Stimulated activated CD4-positive, alpha-beta T cell treated with anti-CD3 and anti-CD28 coated beads, Interleukin-1b, Interleukin-23, amount 100 ng/mL, for 1 hour (primary cell): Measurements from ENCODE around the gene TTC3.
A peak's percentile ranks its signal among the peaks of the same experiment; 100 is the strongest.
"Not testable (repeated sequence)": the region's sequence is repeated elsewhere in the genome, so short reads cannot be mapped to it uniquely, and the experiment has no call there.

Experiments
- DNase-seq, 2 donors: peaks; one replicate each; pipeline ENCODE4 v3.0.0-alpha.2; 2020; ENCODE audit warnings: low read depth in 2 of 2

The TTC3 gene, protein sequence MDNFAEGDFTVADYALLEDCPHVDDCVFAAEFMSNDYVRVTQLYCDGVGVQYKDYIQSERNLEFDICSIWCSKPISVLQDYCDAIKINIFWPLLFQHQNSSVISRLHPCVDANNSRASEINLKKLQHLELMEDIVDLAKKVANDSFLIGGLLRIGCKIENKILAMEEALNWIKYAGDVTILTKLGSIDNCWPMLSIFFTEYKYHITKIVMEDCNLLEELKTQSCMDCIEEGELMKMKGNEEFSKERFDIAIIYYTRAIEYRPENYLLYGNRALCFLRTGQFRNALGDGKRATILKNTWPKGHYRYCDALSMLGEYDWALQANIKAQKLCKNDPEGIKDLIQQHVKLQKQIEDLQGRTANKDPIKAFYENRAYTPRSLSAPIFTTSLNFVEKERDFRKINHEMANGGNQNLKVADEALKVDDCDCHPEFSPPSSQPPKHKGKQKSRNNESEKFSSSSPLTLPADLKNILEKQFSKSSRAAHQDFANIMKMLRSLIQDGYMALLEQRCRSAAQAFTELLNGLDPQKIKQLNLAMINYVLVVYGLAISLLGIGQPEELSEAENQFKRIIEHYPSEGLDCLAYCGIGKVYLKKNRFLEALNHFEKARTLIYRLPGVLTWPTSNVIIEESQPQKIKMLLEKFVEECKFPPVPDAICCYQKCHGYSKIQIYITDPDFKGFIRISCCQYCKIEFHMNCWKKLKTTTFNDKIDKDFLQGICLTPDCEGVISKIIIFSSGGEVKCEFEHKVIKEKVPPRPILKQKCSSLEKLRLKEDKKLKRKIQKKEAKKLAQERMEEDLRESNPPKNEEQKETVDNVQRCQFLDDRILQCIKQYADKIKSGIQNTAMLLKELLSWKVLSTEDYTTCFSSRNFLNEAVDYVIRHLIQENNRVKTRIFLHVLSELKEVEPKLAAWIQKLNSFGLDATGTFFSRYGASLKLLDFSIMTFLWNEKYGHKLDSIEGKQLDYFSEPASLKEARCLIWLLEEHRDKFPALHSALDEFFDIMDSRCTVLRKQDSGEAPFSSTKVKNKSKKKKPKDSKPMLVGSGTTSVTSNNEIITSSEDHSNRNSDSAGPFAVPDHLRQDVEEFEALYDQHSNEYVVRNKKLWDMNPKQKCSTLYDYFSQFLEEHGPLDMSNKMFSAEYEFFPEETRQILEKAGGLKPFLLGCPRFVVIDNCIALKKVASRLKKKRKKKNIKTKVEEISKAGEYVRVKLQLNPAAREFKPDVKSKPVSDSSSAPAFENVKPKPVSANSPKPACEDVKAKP (N-terminal part only)

GRCh38 chr21:37072988-37073416 is at the start of gene TTC3, which contains the start of gene PIGP:
Gene TTC3 (plus strand): TSS chr21:37073254. CDS start chr21:37087258, 14,004 bp downstream.
Gene PIGP (minus strand): TSS chr21:37073071. CDS start chr21:37072515, 556 bp downstream.
- peak; percentile 92 to 98 for DNase-seq

- DNase-seq = no peak
Observed at GRCh38 chr21:37026499-37026898, 46.6 kb upstream of the TTC3 start.

DNA sequence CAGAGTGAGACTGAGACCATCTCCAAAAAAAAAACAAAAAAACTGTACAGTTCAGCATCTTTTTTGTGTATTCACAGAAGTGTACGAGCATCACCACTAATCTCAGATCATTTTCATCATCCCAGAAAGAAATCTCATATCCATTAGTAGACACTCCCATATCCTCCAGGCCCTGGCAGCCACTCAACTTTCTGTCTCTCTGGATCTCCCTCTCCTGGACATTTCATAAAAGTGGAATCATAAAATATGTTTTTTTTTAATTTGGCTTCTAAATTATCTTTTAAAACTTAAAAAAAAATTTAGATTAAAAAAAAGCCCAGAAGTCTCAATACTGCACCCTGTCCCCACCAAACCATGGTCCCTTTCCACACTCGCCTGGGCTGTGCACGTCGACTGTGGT is 44.5 kb upstream of the TTC3 start:
- DNase-seq = no peak

DNA sequence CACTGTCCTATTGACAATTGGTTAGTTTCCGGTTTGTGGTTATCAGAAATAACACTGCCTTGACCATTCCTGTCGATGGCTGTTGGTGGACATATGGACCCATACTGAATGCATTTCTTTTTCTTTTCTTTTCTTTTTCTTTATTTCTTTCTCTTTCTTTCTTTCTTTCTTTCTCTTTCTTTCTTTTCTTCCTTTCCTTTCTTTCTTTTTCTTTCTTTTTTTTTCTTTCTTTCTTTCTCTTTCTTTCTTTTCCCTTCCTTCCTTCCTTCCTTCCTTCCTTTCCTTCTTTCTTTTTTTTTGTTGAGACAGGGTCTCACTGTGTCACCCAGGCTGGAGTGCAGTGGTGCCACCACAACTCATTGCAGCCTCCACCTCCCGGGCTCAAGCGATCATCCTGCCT is 42.2 kb upstream of the TTC3 start:
- no peak for DNase-seq

DNA sequence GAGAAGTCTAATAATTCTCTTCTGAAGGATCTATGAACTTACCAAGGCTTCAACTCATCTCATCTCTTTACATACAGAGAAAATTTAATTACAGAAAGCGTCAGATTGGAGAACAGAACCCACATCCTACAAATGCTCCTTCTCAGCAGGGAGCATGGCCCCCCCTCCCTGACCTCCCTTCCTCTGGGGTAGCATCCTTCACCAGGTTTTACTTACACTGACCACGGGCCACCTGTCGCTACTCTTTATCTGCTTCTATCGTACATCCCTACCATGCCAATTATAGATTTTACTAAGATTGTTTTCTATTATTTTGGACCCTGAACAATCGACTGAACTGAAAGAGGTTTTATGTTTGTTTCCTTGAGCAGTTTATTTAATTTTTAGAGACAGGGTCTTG is 40.8 kb upstream of the TTC3 start:
- no peak for DNase-seq

- no peak for DNase-seq
Observed at GRCh38 chr21:37032877-37033471, 40.1 kb upstream of the TTC3 start.

- DNase-seq = not testable (repeated sequence)
Observed at GRCh38 chr21:37034394-37034793, 38.7 kb upstream of the TTC3 start.

DNA sequence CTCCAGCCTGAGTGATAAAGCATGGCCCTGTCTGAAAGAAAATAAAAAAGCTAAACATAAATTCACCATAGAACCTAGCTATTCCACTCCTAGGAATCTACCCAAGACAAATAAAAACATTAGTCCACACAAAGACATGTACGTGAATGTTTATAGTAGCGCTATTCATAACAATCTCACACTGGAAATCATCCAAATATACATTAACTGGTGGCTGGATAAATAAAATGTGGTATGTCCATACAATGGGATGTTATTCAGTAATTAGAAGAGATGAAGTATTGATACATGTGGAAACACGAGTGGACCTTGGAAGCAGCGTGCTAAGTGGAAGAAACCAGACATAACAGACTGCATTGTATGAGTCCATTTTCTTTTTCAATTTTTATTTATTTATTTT is 36.9 kb upstream of the TTC3 start:
- DNase-seq = no peak

GRCh38 chr21:37039411-37040075 is 33.5 kb upstream of the TTC3 start:
- DNase-seq = no peak

- DNase-seq = no peak
Observed at GRCh38 chr21:37040212-37040611, 32.8 kb upstream of the TTC3 start.

GRCh38 chr21:37041706-37042271 is 31.3 kb upstream of the TTC3 start:
- DNase-seq = no peak

- DNase-seq = no peak
Observed at GRCh38 chr21:37043818-37044217, 29.2 kb upstream of the TTC3 start.

DNA sequence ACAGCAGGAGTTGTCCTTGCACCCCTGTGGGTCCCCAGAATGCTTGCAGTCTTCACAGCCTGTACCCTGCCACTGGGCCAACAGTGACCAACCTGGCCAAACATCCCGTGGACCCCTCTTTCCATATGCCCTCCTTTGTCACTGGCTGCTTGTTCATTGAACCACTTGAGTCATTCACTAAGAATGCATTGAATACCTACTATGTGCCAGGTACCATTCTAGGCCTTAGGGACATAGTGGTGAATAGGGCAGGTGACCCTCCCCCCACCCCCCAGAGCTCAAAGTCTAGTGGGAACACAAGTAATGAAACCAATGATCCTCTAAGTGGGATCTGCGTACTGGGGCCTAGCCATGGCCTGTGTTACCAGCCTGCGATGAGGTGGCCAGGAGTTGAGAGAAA is 28.4 kb upstream of the TTC3 start:
- DNase-seq = no peak

DNA sequence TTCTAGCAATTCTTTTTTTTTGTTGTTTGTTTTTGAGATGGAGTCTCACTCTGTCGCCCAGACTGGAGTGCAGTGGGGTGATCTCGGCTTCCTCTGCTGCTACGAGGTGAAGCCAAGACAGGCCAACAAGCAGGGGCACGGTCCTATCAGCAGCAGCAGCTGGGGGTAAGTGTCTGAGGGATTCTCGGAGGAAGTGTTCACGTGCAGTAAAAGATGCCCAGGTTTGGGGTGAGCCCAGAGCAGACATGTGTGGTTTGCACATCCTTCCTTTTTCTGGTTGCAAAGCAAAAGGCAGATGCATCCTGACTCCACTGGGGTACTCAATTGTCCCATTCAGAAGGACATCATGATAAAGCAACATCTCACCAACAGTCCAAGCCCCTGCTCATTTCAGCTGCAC is 27.9 kb upstream of the TTC3 start:
- no peak for DNase-seq

- no peak for DNase-seq
Observed at GRCh38 chr21:37045556-37045955, 27.5 kb upstream of the TTC3 start.

- no peak for DNase-seq
Observed at GRCh38 chr21:37047079-37047478, 26.0 kb upstream of the TTC3 start.

DNA sequence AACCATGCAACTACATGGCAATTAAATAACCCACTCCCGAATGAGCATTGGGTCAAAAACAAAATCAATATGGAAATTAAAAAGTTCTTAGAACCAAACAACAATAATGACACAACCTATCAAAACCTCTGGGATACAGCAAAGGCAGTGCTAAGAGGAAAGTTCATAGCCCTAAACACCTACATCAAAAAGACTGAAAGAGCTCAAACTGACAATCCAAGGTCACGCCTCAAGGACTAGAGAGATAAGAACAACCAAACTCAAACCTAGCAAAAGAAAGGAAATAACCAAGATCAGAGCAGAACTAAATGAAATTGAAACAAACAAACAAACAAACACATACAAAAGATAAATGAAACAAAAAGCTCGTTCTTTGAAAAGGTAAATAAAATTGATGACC is 23.3 kb upstream of the TTC3 start:
- DNase-seq = not testable (repeated sequence)

GRCh38 chr21:37055271-37055855 is 17.7 kb upstream of the TTC3 start:
- no peak for DNase-seq

DNA sequence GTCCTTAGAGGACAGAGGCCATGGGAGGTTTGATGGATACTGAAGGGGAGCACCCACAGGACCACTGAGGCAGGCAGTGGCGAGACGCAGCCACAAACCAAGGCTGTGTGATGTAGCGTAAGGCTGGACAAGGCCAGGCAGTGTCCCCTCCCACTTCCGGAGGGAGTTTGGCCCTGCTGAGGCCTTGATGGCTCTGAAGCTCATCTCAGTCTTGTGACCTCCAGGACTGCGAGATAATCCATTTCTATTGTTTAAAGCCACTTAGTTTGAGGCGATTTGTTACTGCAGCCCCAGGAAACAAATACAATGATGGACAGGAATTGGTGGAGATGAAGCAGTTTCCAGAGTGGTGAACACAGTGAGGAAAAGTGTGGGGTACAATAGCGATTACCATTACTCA is 15.4 kb upstream of the TTC3 start:
- DNase-seq = no peak

DNA sequence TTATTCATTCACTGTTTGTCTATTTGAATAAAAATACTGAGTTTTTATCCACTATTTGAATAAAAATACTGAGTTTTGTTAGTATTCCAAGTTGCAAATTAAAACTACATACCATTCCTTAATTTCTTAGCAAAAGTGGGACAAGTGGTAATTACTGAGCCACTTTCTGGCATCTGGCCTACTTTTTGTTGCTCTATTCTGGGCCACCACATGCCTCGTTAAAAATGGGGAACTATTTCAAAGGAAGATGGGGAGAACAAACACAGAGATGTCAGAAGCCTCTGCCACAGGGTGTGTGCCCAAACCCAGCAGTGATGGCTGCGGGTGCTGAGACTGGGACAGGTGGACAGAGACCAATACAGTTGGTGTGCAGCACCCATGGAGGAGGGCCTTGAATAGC is 14.8 kb upstream of the TTC3 start:
- DNase-seq = no peak
